OCI-LY7 (cell line): ENCODE results near the gene REELD1. TPM values are rescaled to one million over a fixed set of nuclear protein-coding genes. Genes with fewer than 3 reads are reported as not detected.

Experiments used
- BruUV-seq: library from RNA; stranded (reverse); fragments of 400-500 nt; replicated peaks from 2 replicates; lab custom pipeline; 2021; lab: Mats Ljungman, UMichigan
- CTCF ChIA-PET: fragments of 300-600 bp; sonication (Branson Sonifier 250); formaldehyde crosslinking; loops from one replicate; lab custom pipeline; 2022; ENCODE audit warnings: antibody characterized with exemption; ENCODE audit not compliant: unreplicated experiment; lab: Charles Lee
- POLR2A ChIA-PET: fragments of 300-600 bp; sonication (Branson Sonifier 250); formaldehyde crosslinking; loops from one replicate; lab custom pipeline; 2022; ENCODE audit warnings: antibody characterized with exemption; lab: Charles Lee
- DNase-seq: peaks from one replicate; pipeline ENCODE4 v3.0.0-alpha.2; 2015; ENCODE audit warnings: low spot score
- H2AFZ ChIP-seq: fragments of 200-600 bp; sonication (generic), shearing (Covaris generic); 2 replicates; pipeline ENCODE4 v1.6.1; 2014; ENCODE audit warnings: mild to moderate bottlenecking, antibody characterized with exemption, low read length, moderate library complexity
- H3K27ac ChIP-seq: fragments of 200-600 bp; sonication (generic); 2 replicates; pipeline ENCODE4 v1.5.1; 2014; ENCODE audit warnings: mixed run types, low read depth, mild to moderate bottlenecking, moderate library complexity, low read length, inconsistent platforms; ENCODE audit not compliant: poor library complexity, severe bottlenecking
- H3K36me3 ChIP-seq: fragments of 200-600 bp; sonication (generic); 2 replicates; pipeline ENCODE4 v1.6.1; 2014; ENCODE audit warnings: mild to moderate bottlenecking, antibody characterized with exemption, low read length, moderate library complexity, mixed read lengths; ENCODE audit not compliant: insufficient read depth
- H3K4me1 ChIP-seq: fragments of 200-600 bp; sonication (generic); 2 replicates; pipeline ENCODE4 v1.5.1; 2014; ENCODE audit warnings: mild to moderate bottlenecking, low read length; ENCODE audit not compliant: insufficient read depth, poor library complexity, severe bottlenecking
- H3K4me2 ChIP-seq: fragments of 200-600 bp; sonication (generic); 2 replicates; pipeline ENCODE4 v1.6.1; 2014; ENCODE audit warnings: mild to moderate bottlenecking, low read length
- H3K4me3 ChIP-seq: fragments of 200-600 bp; sonication (generic); 2 replicates; pipeline ENCODE4 v1.5.1; 2014; ENCODE audit warnings: mild to moderate bottlenecking, low read depth, low read length; ENCODE audit not compliant: poor library complexity, severe bottlenecking
- H3K79me2 ChIP-seq: fragments of 200-600 bp; sonication (generic); 2 replicates; pipeline ENCODE4 v1.6.1; 2016; ENCODE audit warnings: low read depth, mild to moderate bottlenecking, low read length, moderate library complexity, mixed read lengths; ENCODE audit not compliant: insufficient read depth
- H3K9me2 ChIP-seq: fragments of 200-600 bp; sonication (generic); 2 replicates; pipeline ENCODE4 v1.6.1; 2016; ENCODE audit warnings: mild to moderate bottlenecking, low read length, mixed read lengths; ENCODE audit not compliant: insufficient read depth
- H3K9me3 ChIP-seq: fragments of 200-600 bp; sonication (generic); 2 replicates; pipeline ENCODE4 v1.6.1; 2014; ENCODE audit warnings: mild to moderate bottlenecking, mixed run types, low read length, mixed read lengths
- H4K20me1 ChIP-seq: fragments of 200-600 bp; sonication (generic); 2 replicates; pipeline ENCODE4 v1.6.1; 2014; ENCODE audit warnings: mild to moderate bottlenecking, antibody characterized with exemption, low read length, moderate library complexity, mixed read lengths; ENCODE audit not compliant: insufficient read depth
- CTCF ChIP-seq: fragments of 200-600 bp; sonication (generic); conservative IDR thresholded peaks from 2 replicates; pipeline ENCODE4 v1.5.1; 2014; ENCODE audit warnings: mild to moderate bottlenecking, antibody characterized with exemption, low read length, moderate library complexity, mixed read lengths
- EZH2phosphoT487 ChIP-seq: fragments of 200-600 bp; sonication (generic); IDR thresholded peaks from 2 replicates; pipeline ENCODE4 v1.6.1; 2018; ENCODE audit warnings: low read depth, borderline replicate concordance, mild to moderate bottlenecking, mixed run types, antibody characterized with exemption, low read length, moderate library complexity, mixed read lengths
- intact Hi-C: fragments of 100-400 bp; cut with micrococcal nuclease; formaldehyde crosslinking; loops from one replicate; pipeline ENCODE4 v1.10.0; 2022; ENCODE audit not compliant: unreplicated experiment
- total RNA-seq, 2 experiments: library from RNA; depleted of rRNA in 1 of 2; stranded (reverse); fragments of >200 nt in 1 of 2; shearing (Covaris generic) in 1 of 2; gene quantifications; 2 replicates each; pipeline ENCODE4 v1.2.3, GENCODE V29; 2014 to 2022

Gene REELD1
- total RNA-seq, 2 experiments from 2014 or later, result 0.63 TPM; not detected in 1

GRCh38 chr4:146260521-146260920 lies 46.2 kb downstream of the REELD1 start:
- Histone ChIP-seq H3K27ac (no peak overlapping the region), H3K4me2 (no peak overlapping the region), H3K9me3 (no peaks in the 10 kb centered on the region), H3K4me3 (no peak overlapping the region), H3K9me2 (no peaks in the 10 kb centered on the region), H3K79me2 (no peaks in the 10 kb centered on the region), H2AFZ (no peak overlapping the region), H3K4me1 (no peaks in the 10 kb centered on the region), H4K20me1 (no peaks in the 10 kb centered on the region), H3K36me3 (no peaks in the 10 kb centered on the region)
- CTCF ChIA-PET, result interaction anchor here (1.1 kb wide), 1 partner anchor 218 kb away, joined by 3 read pairs; no protein-coding TSS in a partner anchor
- no peak for DNase-seq
- no TSS peak for BruUV-seq
- TF ChIP-seq CTCF (no peak), EZH2phosphoT487 (no peak)
- intact Hi-C loops, result no loop called here
- POLR2A ChIA-PET, result interaction anchor here (0.7 to 1.6 kb wide), 5 partner anchors 15 to 456 kb away, joined by 3 to 5 read pairs (median 3); no protein-coding TSS in a partner anchor

GRCh38 chr4:146261041-146261440 lies 46.7 kb downstream of the REELD1 start:
- H3K79me2 ChIP-seq, result no peaks in the 10 kb centered on the region
- BruUV-seq, result no TSS peak
- no peak overlapping the region for H3K4me2 ChIP-seq
- CTCF ChIA-PET, result interaction anchor here (1.1 kb wide), 1 partner anchor 218 kb away, joined by 3 read pairs; no protein-coding TSS in a partner anchor
- H2AFZ ChIP-seq, result no peak overlapping the region
- TF ChIP-seq EZH2phosphoT487 (no peak), CTCF (no peak)
- no peak for DNase-seq
- POLR2A ChIA-PET, result interaction anchor here (0.6 to 0.9 kb wide), 3 partner anchors 132 to 456 kb away, joined by 3 read pairs; no protein-coding TSS in a partner anchor
- H3K9me3 ChIP-seq, result no peaks in the 10 kb centered on the region
- no peaks in the 10 kb centered on the region for H3K36me3 ChIP-seq
- H4K20me1 ChIP-seq, result no peaks in the 10 kb centered on the region
- intact Hi-C loops, result no loop called here
- H3K4me1 ChIP-seq, result no peaks in the 10 kb centered on the region
- no peak overlapping the region for H3K4me3 ChIP-seq
- H3K9me2 ChIP-seq, result no peaks in the 10 kb centered on the region
- no peak overlapping the region for H3K27ac ChIP-seq

- peaks cover under 1% of the 10 kb centered on the region for H3K4me1 ChIP-seq
- H3K27ac ChIP-seq, result no peak overlapping the region
- no TSS peak for BruUV-seq
- H3K79me2 ChIP-seq, result no peaks in the 10 kb centered on the region
- H3K36me3 ChIP-seq, result no peaks in the 10 kb centered on the region
- ChIA-PET POLR2A (interaction anchor here (0.7 to 1.2 kb wide), 2 partner anchors 11 to 670 kb away, joined by 3 to 4 read pairs; no protein-coding TSS in a partner anchor), CTCF (no interaction called here)
- H3K9me3 ChIP-seq, result no peaks in the 10 kb centered on the region
- intact Hi-C loops, result no loop called here
- no peak overlapping the region for H3K4me3 ChIP-seq
- H2AFZ ChIP-seq, result no peak overlapping the region
- DNase-seq, result no peak
- no peak overlapping the region for H3K4me2 ChIP-seq
- no peaks in the 10 kb centered on the region for H3K9me2 ChIP-seq
- H4K20me1 ChIP-seq, result no peaks in the 10 kb centered on the region
- TF ChIP-seq EZH2phosphoT487 (no peak), CTCF (no peak)
Observed at GRCh38 chr4:146263793-146264192, 49.5 kb downstream of the REELD1 start.
